GM19455 (cell line): ENCODE measurements around the gene RAB6B.

Experiments
- ATAC-seq: cut with Tn5 transposase; IDR thresholded peaks from one replicate; pipeline ENCODE4 v1.9.1; 2021; ENCODE audit not compliant: unreplicated experiment

The RAB6B gene

DNA sequence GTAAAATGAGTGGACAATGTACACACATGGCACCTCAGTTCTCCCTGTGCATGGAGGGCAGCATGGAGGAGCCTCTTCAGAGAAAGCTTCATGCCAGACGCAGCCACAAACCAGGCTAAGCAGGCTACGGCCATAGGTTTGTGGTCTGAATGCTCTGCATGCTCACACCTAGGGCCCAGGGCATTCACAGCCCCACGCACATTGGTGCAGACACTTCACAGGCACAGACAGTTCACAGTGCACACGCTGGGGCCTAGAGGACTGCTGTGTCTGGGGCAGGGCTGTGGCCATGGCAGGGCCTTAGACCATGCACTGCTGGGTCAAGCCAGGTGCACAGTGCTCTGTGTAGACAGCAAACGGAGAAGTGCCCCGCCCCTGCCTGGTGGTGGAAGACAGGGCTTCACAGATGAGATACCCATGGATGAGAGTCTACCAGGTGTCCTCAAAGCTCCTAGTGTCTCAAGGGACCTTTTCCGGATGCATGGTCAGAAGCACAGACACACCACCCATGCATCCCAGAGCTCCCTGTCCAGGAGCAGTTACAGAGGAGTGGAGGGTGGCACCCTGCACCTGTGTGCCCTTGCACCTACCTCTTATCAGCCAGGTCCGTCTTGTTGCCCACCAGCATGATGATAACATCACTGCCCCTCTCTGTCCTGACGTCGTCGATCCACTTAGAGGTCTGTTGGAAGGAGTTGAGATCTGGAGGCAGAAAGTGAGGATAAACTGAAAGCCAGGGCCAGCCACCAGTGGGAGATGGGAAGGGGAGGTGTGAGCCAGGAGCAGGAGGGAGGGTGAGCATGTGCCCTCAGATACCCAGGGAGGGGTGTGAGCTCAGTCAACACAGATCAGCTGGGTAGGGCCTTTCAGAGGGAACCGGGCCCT lies 56.5 kb downstream of the RAB6B start:
- ATAC-seq, result no peak

DNA sequence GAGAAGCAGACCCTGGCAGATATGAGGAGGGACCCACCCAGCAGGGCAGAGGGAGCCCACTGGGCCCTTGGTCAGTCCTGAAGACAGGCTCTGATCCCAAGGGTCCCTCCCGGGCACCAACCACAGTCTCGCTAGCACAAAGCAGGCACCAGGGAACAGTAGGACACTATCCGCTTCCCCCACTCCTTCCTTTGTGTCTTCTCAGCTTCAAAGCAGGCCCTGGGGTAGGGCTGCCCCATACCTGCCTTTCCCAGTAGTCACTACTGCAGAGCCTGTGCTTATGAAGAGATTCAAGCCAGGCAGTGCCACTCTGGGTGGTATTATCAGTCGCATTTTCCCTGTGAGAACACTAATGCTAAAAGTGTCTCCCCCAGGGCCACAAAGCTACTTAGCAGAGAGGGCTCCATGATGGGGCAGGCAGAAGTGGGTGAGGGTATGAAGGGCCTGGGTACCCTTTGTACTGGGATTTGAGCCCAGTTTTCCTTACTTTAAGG lies 57.3 kb downstream of the RAB6B start:
- no peak for ATAC-seq

DNA sequence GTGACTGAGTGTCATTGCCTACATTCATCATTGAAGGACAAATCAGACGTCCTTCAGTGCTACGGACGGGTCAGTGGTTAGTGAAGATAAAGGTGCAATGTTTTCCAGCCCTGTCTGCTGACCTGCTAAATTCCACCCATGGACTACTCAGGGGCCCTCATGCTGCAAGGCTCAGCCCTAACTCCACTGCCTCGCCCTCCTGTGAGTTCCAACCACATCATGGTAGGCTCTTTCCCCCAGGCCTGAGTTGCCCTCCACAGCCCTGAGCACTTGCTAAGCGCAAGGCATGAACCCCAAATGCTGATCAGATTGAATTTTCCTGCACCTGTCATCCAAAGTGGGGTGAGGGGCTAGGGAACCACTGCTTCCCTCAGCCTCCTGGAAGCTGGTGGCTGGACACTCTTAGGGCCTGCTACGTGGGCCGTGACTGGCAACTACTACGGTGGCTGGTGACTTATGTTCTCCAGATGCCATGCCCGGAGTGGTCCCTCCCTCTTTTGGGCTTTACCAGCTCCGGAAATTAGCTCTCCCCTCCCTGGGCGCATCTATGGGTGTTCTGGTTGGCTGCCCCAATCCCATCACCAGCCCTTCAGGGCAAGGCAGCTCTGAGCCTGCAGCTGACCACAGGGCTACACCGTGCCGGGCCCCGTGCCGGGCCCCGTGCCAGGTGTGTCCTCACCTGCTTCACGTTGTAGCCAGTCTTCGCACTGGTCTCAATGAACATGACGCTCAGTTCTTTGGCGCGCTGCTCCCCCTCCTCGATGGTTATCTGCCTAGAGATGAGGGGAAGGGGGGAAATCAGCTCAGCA lies 58.0 kb downstream of the RAB6B start:
- no peak for ATAC-seq

DNA sequence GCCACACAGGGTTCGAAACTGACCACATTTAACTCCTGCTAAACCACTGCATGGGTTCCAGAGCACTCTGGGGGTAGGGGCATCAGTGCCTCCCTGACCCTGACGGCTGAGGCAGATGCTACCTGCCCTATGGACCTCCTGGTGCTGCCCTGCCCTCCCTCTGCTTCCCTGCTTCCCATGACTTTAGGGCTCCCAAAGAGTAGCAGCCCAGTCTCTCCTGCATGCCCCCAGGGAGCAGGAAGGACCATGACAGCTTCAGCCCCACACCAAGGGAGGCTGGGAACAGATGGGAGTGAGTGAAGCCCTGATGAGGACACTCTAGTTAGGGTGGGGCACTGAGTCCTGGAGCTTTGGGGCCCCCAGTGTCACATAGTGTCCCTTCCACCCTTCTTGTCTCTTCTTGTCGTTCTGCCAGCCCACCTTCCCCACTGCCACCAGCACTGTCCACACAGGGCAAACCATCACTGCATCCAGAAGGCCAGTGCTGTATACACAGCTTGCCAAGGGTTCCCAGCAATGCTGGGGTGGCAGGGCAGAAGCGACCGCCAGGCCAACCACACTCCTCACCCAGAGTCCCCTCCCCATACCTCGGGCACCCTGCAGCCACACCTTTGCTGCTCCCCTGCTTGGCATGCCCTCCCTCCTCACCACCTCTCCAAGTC lies 59.1 kb downstream of the RAB6B start:
- ATAC-seq, result no peak

DNA sequence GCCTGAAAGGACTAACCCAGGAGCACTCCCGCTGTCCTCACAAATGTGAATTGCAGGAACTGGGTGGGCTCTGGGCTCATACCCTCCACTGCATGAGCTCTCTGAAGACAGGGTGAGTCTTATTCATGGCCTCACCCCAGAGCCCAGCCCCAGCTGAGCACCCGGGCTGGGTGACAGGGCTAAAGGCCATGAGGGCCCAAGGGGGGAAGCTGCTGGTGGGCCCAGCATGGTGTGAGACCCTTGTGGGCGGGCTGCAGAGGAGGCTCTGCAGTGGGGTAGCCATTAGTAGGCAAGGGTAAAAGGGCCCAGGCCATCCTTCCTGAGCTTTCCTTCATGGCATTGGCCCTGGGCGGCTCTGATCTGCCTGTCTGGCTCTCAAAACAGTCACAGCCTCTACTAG lies 59.7 kb downstream of the RAB6B start:
- ATAC-seq, result no peak

DNA sequence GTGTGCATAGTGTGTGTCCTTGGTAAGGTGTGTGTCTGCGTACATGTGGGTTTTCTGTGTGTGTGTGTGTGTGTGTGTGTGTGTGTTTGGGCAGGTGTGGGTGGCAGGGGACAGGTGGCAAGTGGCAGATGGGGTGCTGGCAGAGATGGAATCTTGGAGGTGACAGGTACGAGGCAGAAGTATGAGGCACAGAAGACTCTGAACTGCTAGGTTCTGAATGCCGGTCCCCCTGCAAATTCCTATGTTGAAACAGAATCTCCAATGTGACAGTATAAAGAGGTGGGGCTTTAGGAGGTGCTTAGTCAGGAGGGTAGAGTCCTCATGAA lies 60.3 kb downstream of the RAB6B start:
- ATAC-seq, result no peak

DNA sequence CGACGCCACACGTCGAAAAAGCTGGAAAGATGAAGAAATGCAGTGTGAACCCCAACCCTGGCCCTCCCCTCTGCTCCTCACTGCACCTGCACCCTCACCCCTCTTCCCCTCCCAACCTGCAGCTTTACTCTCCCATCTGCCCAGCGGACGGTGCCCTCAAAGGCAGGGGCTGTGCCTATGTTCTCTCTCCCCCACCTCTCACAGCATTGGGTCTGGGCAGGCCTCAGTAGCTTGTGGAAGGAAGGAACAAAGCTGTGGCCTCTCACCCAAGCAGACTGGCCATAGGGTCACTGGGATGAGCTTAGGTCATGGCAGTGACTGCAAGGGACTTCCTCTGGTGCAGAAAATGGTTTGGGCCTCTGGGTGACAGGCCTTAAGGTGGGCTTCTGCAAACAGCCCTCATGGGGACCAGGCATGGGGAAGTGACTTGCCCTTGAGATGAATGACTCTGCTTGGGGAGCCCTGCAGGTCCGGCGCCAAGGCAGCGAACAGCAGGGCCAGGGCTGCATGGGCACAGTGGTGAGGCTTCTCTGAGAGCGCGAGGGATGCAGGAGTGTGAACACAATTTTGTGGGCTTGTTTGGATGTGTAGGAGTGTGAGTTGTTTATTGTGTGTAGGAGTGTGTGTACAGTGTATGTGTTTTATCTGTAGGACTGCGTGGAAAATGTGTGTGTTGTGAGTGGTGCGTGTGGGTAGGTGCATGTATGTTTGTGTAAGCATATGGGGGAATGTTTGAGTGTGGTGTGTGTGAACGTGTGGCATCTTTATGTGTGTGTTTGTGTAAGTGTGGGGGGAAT lies 60.9 kb downstream of the RAB6B start:
- no peak for ATAC-seq

DNA sequence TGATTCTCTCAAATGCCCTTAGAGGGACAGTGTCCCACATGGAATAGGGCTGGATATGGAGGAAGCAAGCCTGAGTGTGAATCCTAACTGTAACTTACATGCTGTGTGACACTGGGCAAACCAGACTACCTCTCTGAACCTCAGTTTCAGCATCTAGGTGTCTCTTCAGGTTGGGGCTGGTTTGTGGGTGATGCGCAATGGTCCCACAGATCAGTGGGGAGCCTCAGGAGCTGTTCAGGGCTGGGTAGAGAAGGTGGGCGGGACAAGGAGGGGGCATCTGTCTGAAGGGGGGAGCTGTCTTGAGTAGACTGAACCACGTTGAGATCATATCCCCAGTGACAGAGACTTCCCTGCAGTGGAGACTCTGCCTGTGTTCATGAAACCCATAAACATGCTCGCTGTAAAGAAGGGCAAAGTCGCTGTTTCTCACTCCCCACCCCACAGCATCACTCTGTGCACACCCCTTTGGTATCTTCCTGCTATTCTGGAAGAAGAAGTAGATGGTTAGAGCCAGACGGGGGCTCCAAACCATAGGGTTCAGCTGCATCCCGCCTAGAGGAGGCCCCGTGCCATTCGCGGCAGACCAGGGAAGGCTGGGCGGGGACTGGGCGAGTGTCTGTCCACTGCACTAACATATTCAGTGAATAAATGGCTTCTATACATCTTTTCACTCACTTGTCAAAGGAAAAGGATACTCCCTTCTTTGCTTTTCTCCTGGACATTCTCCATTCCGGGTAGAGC lies 61.6 kb downstream of the RAB6B start:
- ATAC-seq, result no peak

DNA sequence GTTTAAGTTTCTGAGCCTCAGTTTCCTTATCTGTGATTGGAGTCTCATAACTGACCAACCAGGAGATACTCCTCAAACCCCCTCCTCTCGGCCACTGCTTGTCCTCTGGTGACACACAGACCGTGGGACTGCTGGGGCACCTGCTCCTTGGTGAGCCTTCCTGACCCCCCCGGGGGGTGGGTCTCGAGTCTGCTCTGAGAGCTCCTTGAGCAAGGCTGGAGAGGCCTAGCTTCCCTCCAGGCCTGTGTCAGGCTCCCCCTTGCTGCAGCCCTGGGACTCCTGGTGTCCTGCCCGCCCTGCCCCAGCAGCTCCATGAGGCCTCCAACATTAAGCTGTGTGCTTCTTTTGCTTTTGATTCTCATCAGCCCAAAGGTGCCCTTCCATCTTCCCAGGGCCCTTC lies 62.4 kb downstream of the RAB6B start:
- ATAC-seq, result no peak

DNA sequence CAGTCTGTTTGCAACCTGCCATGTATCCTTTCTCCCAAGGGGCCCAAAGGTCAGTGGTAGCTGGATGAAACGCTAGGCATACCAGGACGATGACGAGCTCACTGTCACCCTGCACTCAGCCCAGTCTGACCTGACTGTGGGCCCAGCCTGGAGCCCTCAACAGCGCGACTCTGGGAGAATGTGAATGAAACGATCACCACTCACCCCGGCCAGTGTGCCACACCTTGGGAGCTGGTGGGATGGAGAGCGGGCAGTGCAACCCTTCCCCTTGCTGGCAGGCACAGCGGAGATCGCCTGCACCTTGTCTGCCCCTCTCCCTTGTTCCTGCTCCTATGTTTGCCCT lies 62.9 kb downstream of the RAB6B start:
- ATAC-seq, result no peak

DNA sequence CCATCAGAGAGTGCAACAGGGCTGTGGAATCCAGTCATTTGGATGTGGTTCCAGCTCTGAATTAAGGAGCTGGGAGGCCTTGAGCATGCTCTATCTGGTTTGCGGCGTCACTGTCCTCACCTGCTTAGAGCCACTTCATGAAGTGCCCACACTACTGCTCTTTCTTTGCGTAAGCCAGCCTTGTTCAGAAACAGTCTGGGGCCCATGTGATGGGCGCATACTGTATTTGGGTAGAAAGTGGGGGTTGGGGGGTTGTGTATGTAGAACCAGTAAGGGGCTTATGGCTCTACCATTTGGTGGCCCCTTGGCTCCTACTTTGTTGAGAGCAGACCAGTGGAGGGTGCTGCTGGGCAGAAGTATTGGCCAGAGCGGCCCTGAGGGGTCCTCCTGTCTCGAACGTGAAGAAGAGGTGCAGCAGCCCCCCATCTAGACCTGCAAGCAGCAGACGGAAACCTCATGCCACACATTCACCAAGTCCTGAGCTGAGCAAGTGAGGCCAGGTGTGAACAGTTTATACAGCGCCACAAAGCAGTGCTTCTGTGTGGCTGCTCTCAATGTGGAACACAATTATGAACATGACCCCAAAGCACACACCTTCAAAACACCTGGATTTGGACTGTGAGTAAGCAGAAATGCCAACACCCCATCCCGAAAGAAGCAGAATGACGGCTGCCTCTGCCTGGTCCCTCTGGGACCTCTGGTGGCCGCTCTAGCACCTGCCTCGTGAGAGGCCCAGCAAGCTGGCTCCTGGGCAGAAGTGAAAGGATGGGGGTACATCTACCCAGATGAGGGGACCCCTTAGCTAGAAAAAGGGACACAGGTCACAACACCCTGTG lies 63.5 kb downstream of the RAB6B start:
- no peak for ATAC-seq

DNA sequence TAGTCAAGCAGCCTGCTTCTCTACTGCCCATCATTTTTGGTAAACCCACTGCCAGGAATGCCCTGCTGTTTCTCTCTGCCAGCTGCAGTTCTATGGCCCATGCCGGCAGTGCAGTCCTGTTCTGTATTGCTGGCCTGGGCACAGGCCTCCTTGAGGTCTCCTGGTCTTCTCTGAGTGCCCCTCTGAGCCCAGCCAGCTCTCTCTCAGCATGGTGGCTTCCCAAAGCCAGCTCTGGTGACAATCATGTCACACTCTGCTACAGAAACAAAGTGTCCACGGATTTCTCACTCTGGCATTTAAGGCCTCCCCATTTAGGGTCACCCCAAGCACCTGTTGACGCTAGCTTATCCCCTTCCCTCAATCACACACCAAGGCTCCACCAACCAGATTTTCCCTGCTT lies 65.6 kb downstream of the RAB6B start:
- no peak for ATAC-seq

DNA sequence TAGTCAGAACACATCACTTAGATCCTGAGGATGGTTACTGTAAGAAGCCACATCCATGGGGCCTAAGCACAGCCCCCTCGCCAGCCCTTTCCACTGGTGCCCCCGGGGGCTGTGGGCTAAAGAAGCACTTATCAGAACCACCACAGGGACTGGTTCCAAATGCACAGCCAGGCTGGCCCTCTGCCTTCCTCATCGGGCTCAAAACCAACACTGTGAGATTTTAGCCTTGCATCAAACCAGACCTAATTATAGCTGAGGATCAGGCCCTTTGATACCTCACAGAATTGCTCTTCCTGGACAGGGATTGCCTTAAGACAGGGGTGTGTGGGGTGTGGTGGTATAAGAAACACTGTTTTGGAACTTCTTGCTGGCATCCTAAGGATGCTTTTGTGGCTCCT lies 66.4 kb downstream of the RAB6B start:
- ATAC-seq, result no peak

DNA sequence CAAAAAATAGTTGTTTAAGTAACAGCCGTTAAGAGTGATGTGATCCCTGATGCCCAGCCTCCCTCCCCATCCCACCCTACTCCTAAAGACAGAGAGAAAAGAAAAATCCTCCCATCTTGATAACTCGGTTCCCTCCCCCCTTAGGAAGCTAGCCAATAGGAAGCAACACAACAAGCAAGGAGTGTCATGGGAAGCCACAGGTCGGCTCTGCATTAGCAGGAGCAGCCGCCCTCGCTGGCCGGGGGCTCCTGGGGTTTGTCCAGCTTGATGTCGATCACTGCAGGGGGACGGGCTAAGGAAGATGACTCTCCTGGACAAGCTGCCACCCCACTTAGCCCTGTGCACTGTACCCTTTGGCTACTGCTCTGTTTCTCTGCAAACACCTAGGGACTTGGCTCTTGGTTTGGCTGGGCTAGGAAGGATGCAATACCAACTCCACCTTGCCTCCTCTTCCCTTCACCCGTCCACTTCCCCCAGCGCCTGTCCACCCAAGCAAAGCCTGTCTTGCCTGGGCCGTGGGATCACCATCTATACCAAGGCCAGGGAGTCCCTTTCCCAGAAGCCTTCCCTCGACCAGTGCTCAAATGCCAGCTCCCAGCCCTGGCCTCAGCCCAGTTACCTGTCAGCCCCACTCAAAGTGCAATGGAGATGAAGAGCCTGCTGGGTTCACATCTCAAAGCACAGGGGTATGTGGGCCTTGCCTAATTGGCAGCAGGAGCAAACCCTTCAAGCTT lies 66.9 kb downstream of the RAB6B start:
- ATAC-seq, result no peak

DNA sequence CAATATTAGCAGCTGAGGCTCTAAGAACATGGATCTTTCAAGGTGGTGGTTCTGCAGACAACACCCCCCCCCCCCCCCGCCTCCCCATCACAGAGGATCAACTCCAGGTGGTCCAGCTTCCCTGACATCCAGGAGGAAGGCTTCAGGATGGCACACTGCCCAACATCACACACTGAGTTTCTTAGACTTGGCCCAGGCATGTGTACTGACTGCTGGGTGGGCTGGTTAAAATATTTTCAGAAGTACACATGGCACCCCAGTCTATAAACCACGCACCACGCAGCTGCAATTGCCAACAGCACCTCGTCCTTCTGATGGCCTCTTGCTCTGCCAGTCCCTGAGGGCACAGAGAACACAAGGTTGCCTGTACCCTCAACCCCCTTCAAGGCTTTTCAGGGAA lies 68.0 kb downstream of the RAB6B start:
- ATAC-seq, result no peak

DNA sequence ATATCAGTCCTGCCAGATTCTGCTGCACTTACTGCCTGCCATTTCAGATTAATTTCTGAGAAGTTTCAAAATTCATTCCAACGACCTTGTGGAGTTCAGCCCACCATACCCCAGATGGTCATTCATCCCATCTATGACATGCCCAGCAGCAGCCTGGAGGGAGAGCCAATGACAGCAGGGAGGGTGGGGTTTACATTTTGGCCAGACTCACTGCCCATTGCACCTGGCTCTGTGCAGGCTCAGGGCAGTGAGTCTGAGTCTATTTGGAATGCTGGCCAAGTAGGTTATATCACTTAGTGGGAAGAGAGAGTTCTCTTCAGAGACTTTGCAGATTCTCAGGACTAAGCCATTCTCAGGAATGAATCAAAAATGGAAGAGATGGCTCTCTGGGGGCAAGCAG lies 68.5 kb downstream of the RAB6B start:
- ATAC-seq, result no peak

DNA sequence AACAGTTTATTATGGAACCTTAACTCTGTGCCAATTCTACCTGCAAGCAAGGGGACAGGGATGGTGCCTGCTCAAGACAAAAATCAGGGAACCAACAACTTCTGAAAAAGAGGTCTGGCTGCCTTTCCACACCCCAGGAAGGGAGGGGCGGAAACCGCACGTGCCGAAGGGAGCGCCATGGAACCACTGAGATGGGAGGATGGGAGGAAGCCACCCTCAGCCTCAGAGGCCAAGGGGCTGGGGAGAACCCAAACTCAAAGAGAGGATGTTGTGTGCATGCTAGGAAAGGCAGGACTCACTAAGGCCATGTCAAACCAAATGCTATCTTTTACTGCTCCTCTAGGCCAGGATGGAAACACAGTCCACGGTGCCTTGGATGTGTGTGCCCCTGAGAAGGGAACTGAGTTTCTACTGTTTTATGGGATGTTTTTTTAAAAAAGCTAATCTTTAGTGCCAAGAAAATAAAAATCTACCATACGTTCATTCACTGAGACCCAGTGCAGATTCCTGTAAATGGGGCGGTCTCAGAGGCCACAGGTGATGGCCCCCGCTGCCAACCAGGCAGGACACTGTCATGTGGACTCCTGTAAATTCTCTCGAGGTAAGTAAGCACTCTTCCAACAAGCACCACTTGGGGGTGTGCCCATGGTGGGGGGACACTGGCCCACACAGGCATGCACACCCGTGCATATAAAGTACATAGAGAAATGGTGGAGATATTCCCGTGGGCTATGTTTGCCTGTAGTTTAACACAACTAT lies 69.5 kb downstream of the RAB6B start:
- ATAC-seq, result no peak

DNA sequence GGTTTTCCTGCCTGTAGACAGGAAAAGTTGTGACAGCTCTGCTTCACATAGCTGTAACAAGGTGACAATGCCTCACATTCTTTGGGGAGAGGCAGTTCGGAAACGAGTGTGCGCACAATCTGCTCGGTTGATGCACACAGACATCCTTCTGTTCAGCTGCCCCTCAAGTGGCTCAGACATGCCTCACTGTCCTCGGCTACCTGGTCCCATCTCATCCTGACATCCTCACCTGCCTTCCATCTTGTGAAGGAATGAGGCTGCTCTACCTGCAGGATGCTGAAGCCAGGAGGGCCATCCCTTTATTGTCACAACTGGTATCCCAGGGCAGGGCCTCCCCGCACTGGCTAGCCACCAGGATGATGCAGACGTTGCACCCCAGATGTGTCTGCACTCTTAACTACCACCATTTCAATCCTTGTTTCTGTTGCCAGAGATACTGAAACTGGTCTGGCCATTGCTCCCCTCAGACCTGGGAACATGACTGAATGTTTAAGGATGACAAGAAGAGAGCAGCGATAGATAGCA lies 70.7 kb downstream of the RAB6B start:
- ATAC-seq, result no peak
